ENCODE measurements around the gene FGF9.

The FGF9 gene

GRCh38 chr13:21674490-21675009, 3.7 kb downstream of the FGF9 start:
- no peak for DNase-seq (ENCODE audit: low read depth in 1 of 2, low spot score in 1 of 2)

GRCh38 chr13:21675095-21675991, 4.5 kb downstream of the FGF9 start:
- no peak for DNase-seq (ENCODE audit: low read depth in 1 of 2, low spot score in 1 of 2)

- DNase-seq (ENCODE audit: low read depth in 1 of 2, low spot score in 1 of 2): no peak
Observed at GRCh38 chr13:21676611-21677021, 5.7 kb downstream of the FGF9 start.

GRCh38 chr13:21677075-21677623, 6.3 kb downstream of the FGF9 start:
- no peak for DNase-seq (ENCODE audit: low read depth in 1 of 2, low spot score in 1 of 2)

- DNase-seq (ENCODE audit: low read depth in 1 of 2, low spot score in 1 of 2): no peak
Observed at GRCh38 chr13:21683034-21683733, 12.3 kb downstream of the FGF9 start.

GRCh38 chr13:21684576-21684975, 13.7 kb downstream of the FGF9 start:
- DNase-seq (ENCODE audit: low read depth in 1 of 2, low spot score in 1 of 2): no peak

GRCh38 chr13:21685485-21686064, 14.7 kb downstream of the FGF9 start:
- DNase-seq (ENCODE audit: low read depth in 1 of 2, low spot score in 1 of 2): no peak

GRCh38 chr13:21686751-21687391, 16.0 kb downstream of the FGF9 start:
- DNase-seq (ENCODE audit: low read depth in 1 of 2, low spot score in 1 of 2): no peak

GRCh38 chr13:21688056-21688455, 17.2 kb downstream of the FGF9 start:
- no peak for DNase-seq (ENCODE audit: low read depth in 1 of 2, low spot score in 1 of 2)

GRCh38 chr13:21689097-21689496, 18.2 kb downstream of the FGF9 start:
- DNase-seq (ENCODE audit: low read depth in 1 of 2, low spot score in 1 of 2): no peak

- DNase-seq (ENCODE audit: low read depth in 1 of 2, low spot score in 1 of 2): no peak
Observed at GRCh38 chr13:21690955-21691354, 20.1 kb downstream of the FGF9 start.

GRCh38 chr13:21691500-21691899, 20.6 kb downstream of the FGF9 start:
- no peak for DNase-seq (ENCODE audit: low read depth in 1 of 2, low spot score in 1 of 2)

GRCh38 chr13:21691928-21692327, 21.1 kb downstream of the FGF9 start:
- DNase-seq (ENCODE audit: low read depth in 1 of 2, low spot score in 1 of 2): no peak

- DNase-seq (ENCODE audit: low read depth in 1 of 2, low spot score in 1 of 2): no peak
Observed at GRCh38 chr13:21694831-21695230, 24.0 kb downstream of the FGF9 start.

- DNase-seq (ENCODE audit: low read depth in 1 of 2, low spot score in 1 of 2): no peak
Observed at GRCh38 chr13:21695546-21695945, 24.7 kb downstream of the FGF9 start.

- DNase-seq (ENCODE audit: low read depth in 1 of 2, low spot score in 1 of 2): no peak
Observed at GRCh38 chr13:21696865-21697448, 26.1 kb downstream of the FGF9 start.

GRCh38 chr13:21698817-21699679, 28.2 kb downstream of the FGF9 start:
- no peak for DNase-seq (ENCODE audit: low read depth in 1 of 2, low spot score in 1 of 2)

- DNase-seq (ENCODE audit: low read depth in 1 of 2, low spot score in 1 of 2): no peak
Observed at GRCh38 chr13:21701460-21701859, 30.6 kb downstream of the FGF9 start.

- DNase-seq (ENCODE audit: low read depth in 1 of 2, low spot score in 1 of 2): no peak
Observed at GRCh38 chr13:21703846-21704245, 33.0 kb downstream of the FGF9 start.

- no peak for DNase-seq (ENCODE audit: low read depth in 1 of 2, low spot score in 1 of 2)
Observed at GRCh38 chr13:21707586-21707985, 36.7 kb downstream of the FGF9 start.
